ENCODE data around the gene SLC25A4. TPM values are rescaled to one million over a fixed set of nuclear protein-coding genes. Genes with fewer than 3 reads are reported as not detected.

The SLC25A4 gene
- total RNA-seq, 4 donors from 2014 or later, result 135 to 158 (median 140) TPM

DNA sequence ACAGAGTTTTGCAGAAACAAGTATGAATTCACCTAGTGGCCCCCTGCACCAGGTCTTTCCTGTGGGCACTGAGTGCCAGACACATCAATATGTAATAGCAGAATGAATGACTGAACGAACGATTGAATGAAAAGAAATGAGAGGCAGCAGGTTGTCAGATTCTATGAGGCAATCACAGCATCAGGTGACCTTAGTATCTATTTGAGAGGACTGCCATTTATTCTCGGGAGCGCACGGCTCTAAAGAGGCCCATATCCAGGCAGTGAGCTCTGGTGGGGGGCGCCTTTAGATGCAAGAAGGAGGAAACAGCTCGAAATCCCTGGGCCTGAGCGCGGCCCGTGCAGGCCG, 528 bp upstream of the SLC25A4 start:
- no peaks in the 10 kb centered on the region for H3K9me3 ChIP-seq
- H3K36me3 ChIP-seq, result peaks cover 0 to 32% (median 11%) of the 10 kb centered on the region in 4 donors
- H3K4me1 ChIP-seq, result peaks cover 12 to 43% (median 41%) of the 10 kb centered on the region in 4 donors
- TF ChIP-seq CTCF (IDR thresholded peaks at IDR 0.05) (no peak), POLR2A (IDR thresholded peaks at IDR 0.05; ENCODE audit: low read depth) (no peak), POLR2AphosphoS5 (IDR thresholded peaks at IDR 0.05) (no peak), EP300 (IDR thresholded peaks at IDR 0.05) (no peak)
- WGBS, result 10% methylated on average over 9 of the region's 11 CpGs
- H3K27ac ChIP-seq (replicated peaks in 1 of 4), result peak overlapping the region; percentile 93 to 96 (median 96)
- no peak for DNase-seq (ENCODE audit: extremely low spot score)
- peak overlapping the region; percentile 71 to 90 (median 76) for H3K4me3 ChIP-seq
- H3K27me3 ChIP-seq, result no peaks in the 10 kb centered on the region
- intact Hi-C loops (cut with DNase I), result loop anchor here (10.0 kb wide), 1 partner anchor 318 kb away; the partner anchor contains the start of gene ACSL1

DNA sequence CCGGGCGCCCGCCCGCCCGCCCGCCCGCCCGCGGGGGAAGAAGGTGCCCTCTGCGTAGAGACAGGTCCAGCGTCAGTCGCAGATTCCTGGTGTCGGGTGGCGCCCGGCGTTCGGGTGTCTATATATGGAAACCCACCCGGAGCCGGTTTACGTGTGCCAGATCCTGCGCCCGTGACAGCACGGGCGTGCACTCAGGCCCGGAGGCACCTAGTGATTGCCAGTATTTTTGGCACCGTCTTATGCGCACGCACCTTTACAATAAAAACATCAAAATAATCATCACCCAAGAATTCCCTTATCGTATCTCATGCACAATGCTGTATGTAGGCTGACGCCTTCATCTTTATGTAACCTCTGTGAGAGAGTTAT, 519 bp downstream of the SLC25A4 start:
- H3K27me3 ChIP-seq, result no peaks in the 10 kb centered on the region
- H3K36me3 ChIP-seq, result peaks cover 0 to 37% (median 14%) of the 10 kb centered on the region in 4 donors
- peak overlapping the region; percentile 93 to 96 (median 96) for H3K27ac ChIP-seq (replicated peaks in 1 of 4)
- TF ChIP-seq POLR2A (IDR thresholded peaks at IDR 0.05; ENCODE audit: low read depth) (no peak), POLR2AphosphoS5 (IDR thresholded peaks at IDR 0.05) (peak; percentile 85 to 89), EP300 (IDR thresholded peaks at IDR 0.05) (peak; percentile 55), CTCF (IDR thresholded peaks at IDR 0.05) (no peak)
- intact Hi-C loops (cut with DNase I), result loop anchor here (10.0 kb wide), 1 partner anchor 319 kb away; the partner anchor contains the start of gene ACSL1
- peak overlapping the region; percentile 71 to 90 (median 76) for H3K4me3 ChIP-seq
- DNase-seq (ENCODE audit: extremely low spot score), result no peak
- peaks cover 10 to 50% (median 45%) of the 10 kb centered on the region in 4 donors for H3K4me1 ChIP-seq
- H3K9me3 ChIP-seq, result no peaks in the 10 kb centered on the region
- WGBS, result 1% methylated on average over 5 of the region's 30 CpGs

DNA sequence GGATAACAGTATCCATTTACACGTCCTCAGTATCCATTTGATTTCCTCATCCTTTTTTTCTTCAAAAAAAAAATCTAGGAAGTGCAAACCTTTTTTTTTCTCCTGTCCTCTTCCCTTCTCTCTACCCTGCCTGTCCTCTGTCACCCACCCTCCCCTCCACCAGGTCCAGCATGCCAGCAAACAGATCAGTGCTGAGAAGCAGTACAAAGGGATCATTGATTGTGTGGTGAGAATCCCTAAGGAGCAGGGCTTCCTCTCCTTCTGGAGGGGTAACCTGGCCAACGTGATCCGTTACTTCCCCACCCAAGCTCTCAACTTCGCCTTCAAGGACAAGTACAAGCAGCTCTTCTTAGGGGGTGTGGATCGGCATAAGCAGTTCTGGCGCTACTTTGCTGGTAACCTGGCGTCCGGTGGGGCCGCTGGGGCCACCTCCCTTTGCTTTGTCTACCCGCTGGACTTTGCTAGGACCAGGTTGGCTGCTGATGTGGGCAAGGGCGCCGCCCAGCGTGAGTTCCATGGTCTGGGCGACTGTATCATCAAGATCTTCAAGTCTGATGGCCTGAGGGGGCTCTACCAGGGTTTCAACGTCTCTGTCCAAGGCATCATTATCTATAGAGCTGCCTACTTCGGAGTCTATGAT, 1.7 kb downstream of the SLC25A4 start:
- Histone ChIP-seq H3K9me3 (no peaks in the 10 kb centered on the region), H3K4me1 (peaks cover 10 to 55% (median 48%) of the 10 kb centered on the region in 4 donors), H3K27ac (replicated peaks in 1 of 4) (peak overlapping the region; percentile 93 to 96 (median 96)), H3K27me3 (no peaks in the 10 kb centered on the region), H3K36me3 (peaks cover 0 to 39% (median 23%) of the 10 kb centered on the region in 4 donors), H3K4me3 (peak overlapping the region; percentile 71 to 90 (median 76))
- intact Hi-C loops (cut with DNase I), result loop anchor here (5.0 to 10.0 kb wide), 2 partner anchors 38 to 320 kb away; partner anchors contain the start of gene ACSL1
- TF ChIP-seq EP300 (IDR thresholded peaks at IDR 0.05), result no peak
- peak in 1 of 2 donors; percentile 4 for TF ChIP-seq POLR2AphosphoS5 (IDR thresholded peaks at IDR 0.05)
- TF ChIP-seq POLR2A (IDR thresholded peaks at IDR 0.05; ENCODE audit: low read depth), result no peak
- no peak for TF ChIP-seq CTCF (IDR thresholded peaks at IDR 0.05)
- whole genome bisulfite sequencing, result 69% methylated on average over 16 of the region's 16 CpGs
- DNase-seq (ENCODE audit: extremely low spot score), result peak; percentile 86

DNA sequence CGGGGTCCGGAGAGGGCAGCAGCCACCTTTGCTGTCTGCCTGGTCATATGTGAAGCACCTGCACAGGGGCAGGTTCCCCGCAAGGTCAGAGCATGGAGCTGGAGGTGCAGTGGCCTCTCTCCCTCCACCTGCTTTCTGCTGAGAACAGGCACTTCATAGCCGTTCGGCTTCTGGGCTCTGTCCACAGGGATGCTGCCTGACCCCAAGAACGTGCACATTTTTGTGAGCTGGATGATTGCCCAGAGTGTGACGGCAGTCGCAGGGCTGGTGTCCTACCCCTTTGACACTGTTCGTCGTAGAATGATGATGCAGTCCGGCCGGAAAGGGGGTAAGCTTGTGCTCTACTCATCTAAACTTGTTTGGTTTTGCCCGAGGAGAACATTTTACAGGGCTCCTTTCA, 2.5 kb downstream of the SLC25A4 start:
- H3K9me3 ChIP-seq, result no peaks in the 10 kb centered on the region
- peak overlapping the region; percentile 71 to 90 (median 76) for H3K4me3 ChIP-seq
- H3K27me3 ChIP-seq, result no peaks in the 10 kb centered on the region
- WGBS, result 46% methylated on average over 12 of the region's 13 CpGs
- H3K36me3 ChIP-seq, result peaks cover 0 to 45% (median 26%) of the 10 kb centered on the region in 4 donors
- no peak for TF ChIP-seq CTCF (IDR thresholded peaks at IDR 0.05)
- no peak for TF ChIP-seq POLR2A (IDR thresholded peaks at IDR 0.05; ENCODE audit: low read depth)
- no peak for TF ChIP-seq EP300 (IDR thresholded peaks at IDR 0.05)
- TF ChIP-seq POLR2AphosphoS5 (IDR thresholded peaks at IDR 0.05), result peak; percentile 79 to 83
- H3K27ac ChIP-seq (replicated peaks in 1 of 4), result peak overlapping the region; percentile 93 to 96 (median 96)
- intact Hi-C loops (cut with DNase I), result loop anchor here (5.0 to 10.0 kb wide), 2 partner anchors 37 to 321 kb away; partner anchors contain the start of gene ACSL1
- H3K4me1 ChIP-seq, result peaks cover 10 to 55% (median 48%) of the 10 kb centered on the region in 4 donors
- DNase-seq (ENCODE audit: extremely low spot score), result peak; percentile 92

Data from esophagus muscularis mucosa (tissue), 4 donors.